Prostate gland (tissue), 2 donors: ENCODE results near the gene SYTL5. TPM values are rescaled to one million over a fixed set of nuclear protein-coding genes. Genes with fewer than 3 reads are reported as not detected.

Experiments used
- DNase-seq: peaks from one replicate; pipeline ENCODE4 v3.0.0-alpha.2; 2019; ENCODE audit warnings: low spot score
- H3K27ac ChIP-seq, 2 donors: fragments of 200-600 bp; sonication (generic); 2 replicates each; pipeline ENCODE4 v1.5.1; 2017 to 2019
- H3K27me3 ChIP-seq: fragments of 200-600 bp; sonication (generic); replicated peaks from 2 replicates; pipeline ENCODE4 v1.5.1; 2019; ENCODE audit not compliant: insufficient read depth
- H3K36me3 ChIP-seq, 2 donors: fragments of 200-600 bp; sonication (generic); 1 replicate in 1 of 2; 2 replicates in 1 of 2; pipeline versions ENCODE4 v1.5.1 to v1.8.1; 2017 to 2019
- H3K4me1 ChIP-seq: fragments of 200-600 bp; sonication (generic); replicated peaks from 2 replicates; pipeline ENCODE4 v1.5.1; 2019
- H3K4me3 ChIP-seq, 2 donors: fragments of 200-600 bp; sonication (generic); 2 replicates each; pipeline ENCODE4 v1.5.1; 2017 to 2019
- H3K9me3 ChIP-seq: fragments of 200-600 bp; sonication (generic); 2 replicates; pipeline ENCODE4 v1.5.1; 2017
- CTCF ChIP-seq, 4 experiments: fragments of 200-600 bp in 2 of 4; fragments of 450-650 bp in 2 of 4; sonication (generic) in 2 of 4; IDR thresholded peaks; 1 replicate in 3 of 4; 2 replicates in 1 of 4; pipeline ENCODE4 v1.5.1; 2016 to 2019; ENCODE audit warnings: antibody characterized with exemption in 4 of 4, mild to moderate bottlenecking in 2 of 4, moderate library complexity in 2 of 4
- POLR2A ChIP-seq: fragments of 450-650 bp; IDR thresholded peaks from one replicate; pipeline ENCODE4 v1.6.1; 2016; ENCODE audit warnings: antibody characterized with exemption, mild to moderate bottlenecking
- POLR2AphosphoS5 ChIP-seq: sonication (generic); formaldehyde crosslinking; IDR thresholded peaks from one replicate; pipeline ENCODE4 v1.6.1; 2017; ENCODE audit warnings: antibody characterized with exemption
- WGBS: methylation state at CpG from one replicate; pipeline ENCODE4 v1.1.5; 2018; 5-methylcytosine and 5-hydroxymethylcytosine counted together
- intact Hi-C: fragments of 100-400 bp; cut with DNase I; formaldehyde crosslinking; loops from one replicate; pipeline ENCODE4 v1.14.2; 2022
- total RNA-seq, 2 donors: library from RNA; depleted of rRNA; stranded (reverse); fragments of >200 nt; gene quantifications; one replicate each; pipeline ENCODE4 v1.1.0, GENCODE V29; 2016

Gene SYTL5
- total RNA-seq, 2 donors from 2014 or later, result 2.1 to 2.9 TPM

- intact Hi-C loops, result no loop called here
- Histone ChIP-seq H3K27me3 (no peaks in the 10 kb centered on the region), H3K36me3 (no peaks in the 10 kb centered on the region), H3K4me3 (no peak overlapping the region), H3K27ac (no peak overlapping the region), H3K4me1 (no peaks in the 10 kb centered on the region), H3K9me3 (no peaks in the 10 kb centered on the region)
- DNase-seq, result no peak
- TF ChIP-seq POLR2A (no peak), CTCF (IDR thresholded peaks at IDR 0.05) (no peak), POLR2AphosphoS5 (no peak)
Measured at GRCh38 chrX:38009641-38010040, 3.3 kb downstream of the SYTL5 start.

- Histone ChIP-seq H3K4me1 (no peaks in the 10 kb centered on the region), H3K36me3 (no peaks in the 10 kb centered on the region), H3K4me3 (no peak overlapping the region), H3K27ac (no peak overlapping the region), H3K27me3 (no peaks in the 10 kb centered on the region), H3K9me3 (no peaks in the 10 kb centered on the region)
- DNase-seq, result no peak
- TF ChIP-seq POLR2AphosphoS5 (no peak), CTCF (IDR thresholded peaks at IDR 0.05) (no peak), POLR2A (no peak)
- intact Hi-C loops, result no loop called here
- 33% methylated on average over 8 of the region's 8 CpGs for WGBS
Measured at GRCh38 chrX:38018766-38019425, 12.5 kb downstream of the SYTL5 start.

- DNase-seq, result no peak
- H3K9me3 ChIP-seq, result no peaks in the 10 kb centered on the region
- no peak overlapping the region for H3K27ac ChIP-seq
- intact Hi-C loops, result no loop called here
- WGBS, result 39% methylated on average over 1 of the region's 1 CpG
- H3K27me3 ChIP-seq, result no peaks in the 10 kb centered on the region
- no peak for TF ChIP-seq POLR2A
- no peak for TF ChIP-seq CTCF (IDR thresholded peaks at IDR 0.05)
- no peak for TF ChIP-seq POLR2AphosphoS5
- H3K36me3 ChIP-seq, result no peaks in the 10 kb centered on the region
- H3K4me1 ChIP-seq, result no peaks in the 10 kb centered on the region
- no peak overlapping the region for H3K4me3 ChIP-seq
Measured at GRCh38 chrX:38028300-38028699, 21.9 kb downstream of the SYTL5 start.

- no peaks in the 10 kb centered on the region for H3K36me3 ChIP-seq
- TF ChIP-seq CTCF (IDR thresholded peaks at IDR 0.05) (no peak), POLR2A (no peak), POLR2AphosphoS5 (no peak)
- DNase-seq, result no peak
- no peaks in the 10 kb centered on the region for H3K9me3 ChIP-seq
- intact Hi-C loops, result no loop called here
- WGBS, result 85% methylated on average over 2 of the region's 2 CpGs
- H3K27ac ChIP-seq, result no peak overlapping the region
- no peak overlapping the region for H3K4me3 ChIP-seq
- H3K4me1 ChIP-seq, result no peaks in the 10 kb centered on the region
- H3K27me3 ChIP-seq, result no peaks in the 10 kb centered on the region
Measured at GRCh38 chrX:38036466-38036865, 30.1 kb downstream of the SYTL5 start.

DNA sequence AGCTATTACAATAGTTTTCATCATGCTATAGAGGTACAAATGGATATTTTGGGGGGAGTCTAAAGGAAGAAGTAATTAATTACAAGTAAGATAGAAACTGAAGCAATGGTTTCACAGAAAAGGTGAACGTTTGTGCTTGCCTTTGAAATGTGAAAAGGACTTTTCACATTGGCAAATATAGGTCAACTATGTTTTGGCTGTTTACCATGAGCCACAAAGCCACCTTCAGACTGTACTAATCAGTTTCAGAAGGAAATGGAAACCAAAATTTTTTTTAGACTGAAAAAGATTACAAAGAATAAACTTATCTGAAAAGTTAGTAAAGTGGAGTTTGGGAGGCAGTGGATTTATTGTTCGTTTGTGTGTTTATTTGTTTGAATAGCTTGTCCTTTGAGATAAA is 32.1 kb downstream of the SYTL5 start:
- WGBS, result 60% methylated on average over 2 of the region's 2 CpGs
- no peak overlapping the region for H3K27ac ChIP-seq
- TF ChIP-seq POLR2AphosphoS5 (no peak), POLR2A (no peak), CTCF (IDR thresholded peaks at IDR 0.05) (no peak)

More for the DNA sequence above, 32.1 kb downstream of the SYTL5 start:
- Histone ChIP-seq H3K36me3 (no peaks in the 10 kb centered on the region), H3K9me3 (no peaks in the 10 kb centered on the region), H3K4me1 (no peaks in the 10 kb centered on the region), H3K27me3 (no peaks in the 10 kb centered on the region), H3K4me3 (no peak overlapping the region)
- DNase-seq, result no peak
- intact Hi-C loops, result no loop called here
